Body of pancreas (tissue), 4 donors: ENCODE results near the gene DGKI.

Experiments
- POLR2A ChIP-seq, 3 donors: fragments of 450-650 bp; IDR thresholded peaks; one replicate each; pipeline ENCODE4 v1.6.1; 2016; ENCODE audit warnings: antibody characterized with exemption in 3 of 3, mild to moderate bottlenecking in 2 of 3
- TF ChIP-seq, protein P1 (sequence below), 7 experiments: fragments of 450-650 bp in 4 of 7; fragments of 200-600 bp in 3 of 7; sonication (generic) in 3 of 7; IDR thresholded peaks; one replicate each; pipeline ENCODE4 v1.5.1; 2016 to 2019; ENCODE audit warnings: antibody characterized with exemption in 7 of 7

DNA sequence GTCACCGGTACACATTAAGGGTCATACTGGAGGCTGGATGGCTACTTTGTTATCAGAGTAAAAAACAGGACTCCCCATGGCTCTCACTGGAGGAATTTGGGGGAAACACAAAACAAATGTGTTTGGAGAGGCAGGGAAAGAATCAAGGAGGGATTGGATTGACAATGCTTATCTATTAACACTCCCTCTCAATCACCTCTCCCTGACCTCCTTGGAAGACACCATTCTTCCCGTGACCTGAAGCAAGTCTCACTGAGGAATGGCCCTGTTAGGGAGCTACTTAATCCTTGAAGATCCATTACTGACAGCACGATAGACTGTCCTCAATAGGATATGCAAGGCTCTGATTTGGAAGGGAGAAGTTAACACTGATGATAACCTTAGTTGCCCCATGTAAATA lies 261.2 kb downstream of the DGKI start:
- TF ChIP-seq, protein P1, sequence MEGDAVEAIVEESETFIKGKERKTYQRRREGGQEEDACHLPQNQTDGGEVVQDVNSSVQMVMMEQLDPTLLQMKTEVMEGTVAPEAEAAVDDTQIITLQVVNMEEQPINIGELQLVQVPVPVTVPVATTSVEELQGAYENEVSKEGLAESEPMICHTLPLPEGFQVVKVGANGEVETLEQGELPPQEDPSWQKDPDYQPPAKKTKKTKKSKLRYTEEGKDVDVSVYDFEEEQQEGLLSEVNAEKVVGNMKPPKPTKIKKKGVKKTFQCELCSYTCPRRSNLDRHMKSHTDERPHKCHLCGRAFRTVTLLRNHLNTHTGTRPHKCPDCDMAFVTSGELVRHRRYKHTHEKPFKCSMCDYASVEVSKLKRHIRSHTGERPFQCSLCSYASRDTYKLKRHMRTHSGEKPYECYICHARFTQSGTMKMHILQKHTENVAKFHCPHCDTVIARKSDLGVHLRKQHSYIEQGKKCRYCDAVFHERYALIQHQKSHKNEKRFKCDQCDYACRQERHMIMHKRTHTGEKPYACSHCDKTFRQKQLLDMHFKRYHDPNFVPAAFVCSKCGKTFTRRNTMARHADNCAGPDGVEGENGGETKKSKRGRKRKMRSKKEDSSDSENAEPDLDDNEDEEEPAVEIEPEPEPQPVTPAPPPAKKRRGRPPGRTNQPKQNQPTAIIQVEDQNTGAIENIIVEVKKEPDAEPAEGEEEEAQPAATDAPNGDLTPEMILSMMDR (IDR thresholded peaks at IDR 0.05) = no peak
- no peak for TF ChIP-seq POLR2A (IDR thresholded peaks at IDR 0.05)
